Activated CD4-positive, alpha-beta T cell treated with anti-CD3 and anti-CD28 coated beads, Interleukin-2, amount 10 ng/mL, durations not matched to agents 7 days and 5 days (primary cell): Measurements from ENCODE around the gene ESRRB. TPM values are rescaled to one million over a fixed set of nuclear protein-coding genes. Genes with fewer than 3 reads are reported as not detected.

ENCODE experiments used
- CTCF ChIA-PET: fragments of 350-600 bp; sonication (Branson Sonifier 250); formaldehyde crosslinking; loops from one replicate; lab custom pipeline; 2021; ENCODE audit warnings: antibody characterized with exemption; lab: Charles Lee
- POLR2A ChIA-PET: fragments of 350-600 bp; sonication (Branson Sonifier 250); formaldehyde crosslinking; loops from one replicate; lab custom pipeline; 2021; ENCODE audit warnings: antibody characterized with exemption; lab: Charles Lee
- DNase-seq: peaks from one replicate; pipeline ENCODE4 v3.0.0-alpha.2; 2020
- H3K27ac Mint-ChIP-seq: one replicate; pipeline ENCODE4 v1.8.0; 2021; ENCODE audit warnings: mild to moderate bottlenecking, moderate library complexity, mixed read lengths
- H3K27me3 Mint-ChIP-seq: one replicate; pipeline ENCODE4 v1.8.0; 2021; ENCODE audit warnings: mixed read lengths
- H3K36me3 Mint-ChIP-seq: one replicate; pipeline ENCODE4 v1.8.0; 2021; ENCODE audit warnings: low read depth, mixed read lengths
- H3K4me1 Mint-ChIP-seq: one replicate; pipeline ENCODE4 v1.8.0; 2021; ENCODE audit warnings: mixed read lengths
- H3K4me3 Mint-ChIP-seq: one replicate; pipeline ENCODE4 v1.8.0; 2021; ENCODE audit warnings: mild to moderate bottlenecking, moderate library complexity, mixed read lengths
- H3K9me3 Mint-ChIP-seq: one replicate; pipeline ENCODE4 v1.8.0; 2021; ENCODE audit warnings: mixed read lengths
- total RNA-seq, 2 experiments: library from RNA; stranded (reverse); gene quantifications; one replicate each; pipeline ENCODE4 v1.2.3, GENCODE V29; 2021

Gene ESRRB
- total RNA-seq, 2 experiments from 2014 or later, result 0.22 TPM; not detected in 1

GRCh38 chr14:76446921-76447320, 71.0 kb downstream of the ESRRB start:
- H3K27ac Mint-ChIP-seq, result no peak overlapping the region
- POLR2A ChIA-PET, result no interaction called here
- no peak overlapping the region for H3K4me3 Mint-ChIP-seq

GRCh38 chr14:76450476-76450875, 74.5 kb downstream of the ESRRB start:
- H3K27me3 Mint-ChIP-seq, result peaks cover 11% of the 10 kb centered on the region
- DNase-seq, result no peak
- no peak overlapping the region for H3K4me3 Mint-ChIP-seq
- no peaks in the 10 kb centered on the region for H3K4me1 Mint-ChIP-seq
- no peaks in the 10 kb centered on the region for H3K9me3 Mint-ChIP-seq
- CTCF ChIA-PET, result no interaction called here
- POLR2A ChIA-PET, result interaction anchor here (0.6 kb wide), 1 partner anchor 8 kb away, joined by 3 read pairs; no protein-coding TSS in a partner anchor
- H3K27ac Mint-ChIP-seq, result no peak overlapping the region
- no peaks in the 10 kb centered on the region for H3K36me3 Mint-ChIP-seq

More at GRCh38 chr14:76446921-76447320, 71.0 kb downstream of the ESRRB start:
- DNase-seq, result no peak
- Mint-ChIP-seq H3K4me1 (no peaks in the 10 kb centered on the region), H3K27me3 (peaks cover 7% of the 10 kb centered on the region), H3K36me3 (no peaks in the 10 kb centered on the region), H3K9me3 (no peaks in the 10 kb centered on the region)
- CTCF ChIA-PET, result interaction anchor here (0.8 kb wide), 1 partner anchor 12 kb away, joined by 3 read pairs; no protein-coding TSS in a partner anchor

- ChIA-PET CTCF (interaction anchor here (0.7 to 1.2 kb wide), 2 partner anchors 130 to 138 kb away, joined by 3 read pairs; no protein-coding TSS in a partner anchor), POLR2A (no interaction called here)
- Mint-ChIP-seq H3K9me3 (no peaks in the 10 kb centered on the region), H3K36me3 (no peaks in the 10 kb centered on the region), H3K4me1 (no peaks in the 10 kb centered on the region), H3K27ac (no peak overlapping the region), H3K27me3 (peaks cover 5% of the 10 kb centered on the region), H3K4me3 (no peak overlapping the region)
- peak; percentile 54 for DNase-seq
Measured at GRCh38 chr14:76456200-76456599, 80.3 kb downstream of the ESRRB start.

GRCh38 chr14:76456891-76457586, 81.1 kb downstream of the ESRRB start:
- DNase-seq, result no peak
- Mint-ChIP-seq H3K27me3 (peaks cover 5% of the 10 kb centered on the region), H3K4me3 (no peak overlapping the region), H3K9me3 (no peaks in the 10 kb centered on the region), H3K36me3 (no peaks in the 10 kb centered on the region), H3K27ac (no peak overlapping the region), H3K4me1 (no peaks in the 10 kb centered on the region)
- ChIA-PET CTCF (interaction anchor here (0.6 kb wide), 1 partner anchor 8 kb away, joined by 3 read pairs; no protein-coding TSS in a partner anchor), POLR2A (no interaction called here)

- Mint-ChIP-seq H3K27me3 (peaks cover 5% of the 10 kb centered on the region), H3K27ac (no peak overlapping the region), H3K4me1 (no peaks in the 10 kb centered on the region), H3K36me3 (no peaks in the 10 kb centered on the region), H3K9me3 (no peaks in the 10 kb centered on the region), H3K4me3 (no peak overlapping the region)
- DNase-seq, result no peak
- ChIA-PET POLR2A (no interaction called here), CTCF (interaction anchor here (0.6 kb wide), 2 partner anchors 9 to 31 kb away, joined by 3 read pairs; no protein-coding TSS in a partner anchor)
Measured at GRCh38 chr14:76457841-76458240, 81.9 kb downstream of the ESRRB start.

- no peaks in the 10 kb centered on the region for H3K4me1 Mint-ChIP-seq
- H3K4me3 Mint-ChIP-seq, result no peak overlapping the region
- no peak for DNase-seq
- ChIA-PET POLR2A (no interaction called here), CTCF (interaction anchor here (1.1 kb wide), 1 partner anchor 37 kb away, joined by 3 read pairs; no protein-coding TSS in a partner anchor)
- H3K27me3 Mint-ChIP-seq, result no peaks in the 10 kb centered on the region
- H3K36me3 Mint-ChIP-seq, result no peaks in the 10 kb centered on the region
- no peak overlapping the region for H3K27ac Mint-ChIP-seq
- H3K9me3 Mint-ChIP-seq, result no peaks in the 10 kb centered on the region
Measured at GRCh38 chr14:76461886-76462285, 85.9 kb downstream of the ESRRB start.

GRCh38 chr14:76462330-76462729, 86.4 kb downstream of the ESRRB start:
- CTCF ChIA-PET, result interaction anchor here (1.1 kb wide), 1 partner anchor 37 kb away, joined by 3 read pairs; no protein-coding TSS in a partner anchor
- H3K9me3 Mint-ChIP-seq, result no peaks in the 10 kb centered on the region
- DNase-seq, result no peak
- no peaks in the 10 kb centered on the region for H3K27me3 Mint-ChIP-seq
- H3K4me1 Mint-ChIP-seq, result no peaks in the 10 kb centered on the region
- no peaks in the 10 kb centered on the region for H3K36me3 Mint-ChIP-seq
- POLR2A ChIA-PET, result no interaction called here
- no peak overlapping the region for H3K4me3 Mint-ChIP-seq
- H3K27ac Mint-ChIP-seq, result no peak overlapping the region

- no peak overlapping the region for H3K27ac Mint-ChIP-seq
- H3K4me3 Mint-ChIP-seq, result no peak overlapping the region
- H3K9me3 Mint-ChIP-seq, result no peaks in the 10 kb centered on the region
- H3K27me3 Mint-ChIP-seq, result no peaks in the 10 kb centered on the region
- DNase-seq, result no peak
- POLR2A ChIA-PET, result no interaction called here
- H3K4me1 Mint-ChIP-seq, result no peaks in the 10 kb centered on the region
- CTCF ChIA-PET, result interaction anchor here (1.1 kb wide), 1 partner anchor 36 kb away, joined by 3 read pairs; no protein-coding TSS in a partner anchor
- no peaks in the 10 kb centered on the region for H3K36me3 Mint-ChIP-seq
Measured at GRCh38 chr14:76463105-76463504, 87.2 kb downstream of the ESRRB start.

GRCh38 chr14:76464856-76465255, 88.9 kb downstream of the ESRRB start:
- no peaks in the 10 kb centered on the region for H3K4me1 Mint-ChIP-seq
- no peaks in the 10 kb centered on the region for H3K27me3 Mint-ChIP-seq
- no peaks in the 10 kb centered on the region for H3K9me3 Mint-ChIP-seq
- H3K27ac Mint-ChIP-seq, result no peak overlapping the region
- CTCF ChIA-PET, result no interaction called here
- DNase-seq, result no peak
- no peaks in the 10 kb centered on the region for H3K36me3 Mint-ChIP-seq
- H3K4me3 Mint-ChIP-seq, result no peak overlapping the region
- POLR2A ChIA-PET, result no interaction called here

GRCh38 chr14:76465664-76466063, 89.7 kb downstream of the ESRRB start:
- no peak overlapping the region for H3K27ac Mint-ChIP-seq
- CTCF ChIA-PET, result no interaction called here
- peaks cover 4% of the 10 kb centered on the region for H3K27me3 Mint-ChIP-seq
- POLR2A ChIA-PET, result no interaction called here
- no peaks in the 10 kb centered on the region for H3K36me3 Mint-ChIP-seq
- no peaks in the 10 kb centered on the region for H3K9me3 Mint-ChIP-seq
- no peak for DNase-seq
- no peaks in the 10 kb centered on the region for H3K4me1 Mint-ChIP-seq
- H3K4me3 Mint-ChIP-seq, result no peak overlapping the region

- no peak for DNase-seq
- CTCF ChIA-PET, result no interaction called here
- Mint-ChIP-seq H3K36me3 (no peaks in the 10 kb centered on the region), H3K4me1 (no peaks in the 10 kb centered on the region), H3K9me3 (no peaks in the 10 kb centered on the region), H3K4me3 (no peak overlapping the region), H3K27me3 (peaks cover 12% of the 10 kb centered on the region), H3K27ac (no peak overlapping the region)
- POLR2A ChIA-PET, result no interaction called here
Measured at GRCh38 chr14:76467711-76468155, 91.8 kb downstream of the ESRRB start.

GRCh38 chr14:76472199-76472723, 96.3 kb downstream of the ESRRB start:
- H3K27me3 Mint-ChIP-seq, result peaks cover 22% of the 10 kb centered on the region
- DNase-seq, result no peak
- no peaks in the 10 kb centered on the region for H3K36me3 Mint-ChIP-seq
- H3K9me3 Mint-ChIP-seq, result no peaks in the 10 kb centered on the region
- no peaks in the 10 kb centered on the region for H3K4me1 Mint-ChIP-seq
- CTCF ChIA-PET, result interaction anchor here (0.5 kb wide), 1 partner anchor 161 kb away, joined by 3 read pairs; no protein-coding TSS in a partner anchor
- no peak overlapping the region for H3K27ac Mint-ChIP-seq
- H3K4me3 Mint-ChIP-seq, result no peak overlapping the region
- POLR2A ChIA-PET, result no interaction called here
